ENCODE measurements around the gene DOCK1.

Gene DOCK1

DNA sequence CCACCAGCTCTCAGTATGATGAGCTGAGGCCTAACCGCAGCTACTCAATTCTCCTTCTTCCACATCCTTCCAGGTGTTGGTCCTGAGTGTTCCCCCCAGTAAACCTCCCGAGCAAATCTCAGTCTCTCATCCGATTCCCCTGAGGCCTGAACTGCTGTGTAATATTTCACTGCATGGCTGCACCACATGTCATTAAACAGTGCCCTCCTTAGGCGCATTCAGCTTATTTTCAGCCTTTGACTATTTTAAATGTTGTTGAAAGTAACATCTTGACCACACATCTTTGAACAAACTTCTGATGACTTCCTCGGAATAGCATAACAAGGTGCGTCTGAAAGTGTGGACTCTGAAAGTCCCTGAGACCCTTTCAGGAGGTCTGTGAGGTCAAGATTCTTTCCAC lies 581.1 kb downstream of the DOCK1 start:
- CTCF ChIA-PET: no interaction called here
- Mint-ChIP-seq H3K27ac (no peak overlapping the region), H3K36me3 (no peaks in the 10 kb centered on the region), H3K9me3 (no peaks in the 10 kb centered on the region), H3K27me3 (no peaks in the 10 kb centered on the region), H3K4me1 (no peaks in the 10 kb centered on the region), H3K4me3 (no peak overlapping the region)
- DNase-seq: no peak

DNA sequence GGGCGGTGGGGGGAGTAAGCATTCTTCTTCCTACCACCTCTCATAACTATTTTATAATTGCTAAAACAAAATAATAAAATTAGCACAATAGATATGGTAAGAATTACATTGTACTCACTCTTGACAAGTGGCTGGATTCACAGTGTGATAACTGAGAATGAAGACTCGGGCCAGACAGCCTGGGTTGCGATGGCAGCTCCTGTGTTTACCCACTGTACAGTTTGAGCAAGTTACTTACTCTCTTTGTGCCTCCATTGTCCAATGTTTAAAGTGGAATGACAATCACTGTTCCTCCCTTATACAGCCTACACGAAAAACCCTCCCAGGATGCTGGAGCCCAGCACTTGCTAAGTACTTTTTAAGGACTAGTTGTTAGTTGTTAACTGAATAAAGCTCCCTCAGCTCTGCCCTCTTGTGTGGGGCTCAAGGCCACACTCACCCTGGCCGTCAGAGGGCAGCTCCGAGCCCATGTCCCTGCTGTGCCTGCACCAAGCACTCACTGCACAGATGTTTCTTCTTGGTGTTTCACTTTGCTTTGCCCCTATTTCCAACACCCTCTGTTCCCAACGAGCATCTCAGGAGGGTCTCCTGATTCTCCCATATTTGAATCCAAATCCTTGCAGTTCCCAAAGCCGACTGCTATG lies 587.5 kb downstream of the DOCK1 start:
- Mint-ChIP-seq H3K9me3 (peaks cover 2% of the 10 kb centered on the region), H3K4me1 (no peaks in the 10 kb centered on the region), H3K4me3 (no peak overlapping the region), H3K27ac (no peak overlapping the region), H3K27me3 (no peaks in the 10 kb centered on the region), H3K36me3 (no peaks in the 10 kb centered on the region)
- no peak for DNase-seq
- CTCF ChIA-PET: no interaction called here

- no peak overlapping the region for H3K4me3 Mint-ChIP-seq
- H3K27ac Mint-ChIP-seq: no peak overlapping the region
- no peaks in the 10 kb centered on the region for H3K4me1 Mint-ChIP-seq
- H3K9me3 Mint-ChIP-seq: peaks cover 2% of the 10 kb centered on the region
- DNase-seq: no peak
- H3K27me3 Mint-ChIP-seq: no peaks in the 10 kb centered on the region
- H3K36me3 Mint-ChIP-seq: no peaks in the 10 kb centered on the region
- CTCF ChIA-PET: no interaction called here
These were observed 590.8 kb downstream of the DOCK1 start for GRCh38 chr10:127496035-127496434.

GRCh38 chr10:127497685-127498084 lies 592.5 kb downstream of the DOCK1 start:
- CTCF ChIA-PET: no interaction called here
- Mint-ChIP-seq H3K9me3 (peaks cover 2% of the 10 kb centered on the region), H3K4me1 (no peaks in the 10 kb centered on the region), H3K4me3 (no peak overlapping the region), H3K27me3 (no peaks in the 10 kb centered on the region), H3K36me3 (no peaks in the 10 kb centered on the region), H3K27ac (no peak overlapping the region)
- no peak for DNase-seq

DNA sequence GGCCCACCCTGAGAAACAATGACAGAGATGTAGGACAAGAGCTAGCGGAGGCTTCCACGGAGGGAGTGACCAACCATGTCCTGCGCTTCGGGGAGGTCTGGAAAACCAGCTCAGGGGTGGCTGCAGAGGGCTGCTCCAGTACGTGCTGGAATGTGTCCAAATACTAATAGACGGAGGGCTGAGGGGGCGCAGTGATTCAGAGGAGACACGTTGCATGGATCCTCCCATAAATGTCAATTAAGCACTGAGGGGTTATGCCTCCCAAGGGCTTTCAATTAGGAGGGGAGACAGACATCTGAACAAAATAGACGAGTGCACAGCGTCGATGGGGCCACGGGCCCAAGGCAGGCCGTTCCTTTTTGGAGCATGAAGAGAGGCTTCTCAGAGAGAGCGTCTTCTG lies 592.9 kb downstream of the DOCK1 start:
- CTCF ChIA-PET: no interaction called here

DNA sequence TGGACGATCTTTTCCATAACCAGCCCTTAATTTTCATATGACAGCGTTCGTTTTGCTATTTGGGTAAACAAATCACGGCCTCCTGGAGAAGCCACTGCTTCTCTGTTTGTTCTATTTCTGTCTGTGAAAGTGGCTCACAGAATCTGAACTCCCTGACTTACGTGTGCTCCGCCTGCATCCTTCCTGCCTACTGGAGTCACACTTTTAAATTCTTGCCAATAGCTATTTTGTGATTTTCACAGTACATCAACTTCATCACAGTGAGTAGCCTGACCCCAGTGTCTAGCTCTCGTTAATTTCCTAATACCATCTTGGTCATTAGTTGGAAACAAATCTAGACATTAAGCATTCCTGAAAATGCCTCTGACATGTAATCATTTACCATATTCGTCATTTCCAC lies 594.9 kb downstream of the DOCK1 start:
- CTCF ChIA-PET: interaction anchor here (0.9 kb wide), 1 partner anchor 354 kb away, joined by 3 read pairs; no protein-coding TSS in a partner anchor
- H3K27ac Mint-ChIP-seq: no peak overlapping the region
- no peak for DNase-seq
- no peaks in the 10 kb centered on the region for H3K4me1 Mint-ChIP-seq
- no peak overlapping the region for H3K4me3 Mint-ChIP-seq
- no peaks in the 10 kb centered on the region for H3K36me3 Mint-ChIP-seq
- H3K9me3 Mint-ChIP-seq: peaks cover 2% of the 10 kb centered on the region
- H3K27me3 Mint-ChIP-seq: no peaks in the 10 kb centered on the region

More for the DNA sequence above, 592.9 kb downstream of the DOCK1 start:
- Mint-ChIP-seq H3K36me3 (no peaks in the 10 kb centered on the region), H3K9me3 (peaks cover 2% of the 10 kb centered on the region), H3K4me1 (no peaks in the 10 kb centered on the region), H3K27ac (no peak overlapping the region), H3K27me3 (no peaks in the 10 kb centered on the region), H3K4me3 (no peak overlapping the region)
- no peak for DNase-seq
